Activated CD8-positive, alpha-beta memory T cell treated with anti-CD3 and anti-CD28 coated beads, Interleukin-2, amount 50 U/mL, for 1 hour (primary cell): Measurements from ENCODE around the gene VAV3.

Experiments used
- DNase-seq: peaks from one replicate; pipeline ENCODE4 v3.0.0-alpha.2; 2020; ENCODE audit errors: extremely low read depth

VAV3 gene

DNA sequence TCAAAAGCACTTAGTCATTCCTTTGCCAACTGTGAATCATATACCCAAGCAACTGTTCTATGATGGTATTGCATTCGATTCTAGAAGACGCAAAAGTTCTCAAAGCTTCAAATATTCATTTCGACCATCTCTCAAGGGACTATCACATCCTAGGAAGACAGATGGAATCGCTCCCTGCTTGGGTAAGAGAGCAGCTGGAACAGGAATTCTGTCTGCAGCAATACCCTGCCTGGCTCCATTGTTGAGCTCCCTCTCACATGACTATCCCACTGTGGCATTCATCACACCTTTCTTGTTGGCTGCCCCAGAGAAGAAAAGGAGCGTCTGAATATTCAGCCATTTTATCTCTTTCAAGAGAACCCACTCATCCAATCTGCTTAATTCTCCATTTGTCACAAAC lies 426.5 kb downstream of the VAV3 start:
- no peak for DNase-seq

DNA sequence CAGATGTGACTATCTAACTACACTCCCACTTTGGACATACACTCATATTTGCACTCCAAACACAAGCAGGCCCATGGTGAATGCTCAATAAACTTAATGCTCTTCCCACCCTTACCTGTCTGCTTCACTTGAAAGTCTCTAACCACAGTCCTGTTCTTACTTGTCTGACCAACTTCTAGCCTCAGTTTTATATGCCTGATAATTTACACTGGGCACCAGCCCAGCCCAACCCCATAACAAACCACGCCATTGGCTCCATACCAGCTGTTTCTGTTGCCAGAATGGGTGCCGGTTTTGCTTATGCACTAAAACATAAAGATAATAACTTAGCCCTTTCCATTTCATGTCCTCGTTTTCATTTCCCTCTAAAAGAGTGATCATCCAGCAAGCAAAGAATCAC lies 428.7 kb downstream of the VAV3 start:
- DNase-seq, result no peak

- DNase-seq, result no peak
Measured at GRCh38 chr1:107535091-107535490, 429.9 kb downstream of the VAV3 start.

DNA sequence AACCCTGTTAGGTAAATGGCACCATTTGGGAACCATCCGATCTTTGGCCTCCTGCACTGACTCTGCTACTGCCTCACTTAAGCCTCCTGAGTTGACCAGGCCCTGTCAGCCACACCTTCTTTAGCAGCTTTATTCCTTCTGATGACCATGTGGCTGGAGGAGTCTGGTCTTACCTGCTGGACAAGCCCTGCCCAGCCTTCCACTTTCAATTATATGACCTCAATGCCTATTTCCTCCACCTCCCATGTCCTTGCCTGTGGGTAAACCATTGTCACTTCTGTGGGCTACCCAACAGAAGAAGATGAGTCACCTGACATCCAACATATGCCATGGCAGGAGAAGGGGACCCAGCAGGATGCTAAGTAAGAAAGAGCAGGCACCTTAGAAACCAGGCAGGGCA lies 430.3 kb downstream of the VAV3 start:
- DNase-seq, result no peak

DNA sequence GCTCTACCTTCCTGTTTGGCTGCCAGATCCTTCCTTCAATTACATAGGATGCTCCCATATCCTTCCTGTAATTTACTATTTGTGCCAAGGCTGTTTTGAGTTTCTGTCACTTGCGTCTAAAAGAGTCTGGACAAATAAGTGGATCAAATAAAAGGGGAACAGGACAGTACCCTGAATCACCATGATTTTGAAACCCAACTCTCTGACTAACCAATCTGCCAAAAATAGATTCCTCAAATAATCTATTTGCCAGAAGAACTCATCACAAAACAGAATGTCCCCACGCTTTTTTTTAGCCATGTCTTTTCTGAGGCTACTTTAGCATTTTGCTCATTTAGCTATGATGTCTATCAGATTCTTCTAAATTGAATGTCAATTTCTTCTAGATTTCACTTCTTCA lies 431.5 kb downstream of the VAV3 start:
- no peak for DNase-seq

DNA sequence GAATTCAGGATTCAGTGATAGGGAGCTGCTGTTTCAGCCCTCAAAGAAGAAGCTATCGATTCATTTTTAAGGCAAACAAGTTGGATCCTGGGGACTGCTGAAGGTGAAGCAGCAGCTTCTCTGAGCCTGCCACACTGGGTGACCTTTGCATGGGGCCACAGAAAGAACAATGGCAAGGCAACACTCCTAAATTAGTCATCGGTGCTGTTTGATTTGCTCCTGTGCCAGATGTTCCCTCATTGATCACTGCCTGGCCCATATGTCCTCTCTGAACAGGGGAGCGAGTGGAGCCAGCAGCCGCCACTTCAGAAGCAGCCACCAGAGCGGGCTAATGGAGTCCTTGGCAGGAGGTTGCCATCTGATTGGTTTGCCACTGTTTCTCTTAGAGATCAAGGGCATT lies 432.7 kb downstream of the VAV3 start:
- no peak for DNase-seq

DNA sequence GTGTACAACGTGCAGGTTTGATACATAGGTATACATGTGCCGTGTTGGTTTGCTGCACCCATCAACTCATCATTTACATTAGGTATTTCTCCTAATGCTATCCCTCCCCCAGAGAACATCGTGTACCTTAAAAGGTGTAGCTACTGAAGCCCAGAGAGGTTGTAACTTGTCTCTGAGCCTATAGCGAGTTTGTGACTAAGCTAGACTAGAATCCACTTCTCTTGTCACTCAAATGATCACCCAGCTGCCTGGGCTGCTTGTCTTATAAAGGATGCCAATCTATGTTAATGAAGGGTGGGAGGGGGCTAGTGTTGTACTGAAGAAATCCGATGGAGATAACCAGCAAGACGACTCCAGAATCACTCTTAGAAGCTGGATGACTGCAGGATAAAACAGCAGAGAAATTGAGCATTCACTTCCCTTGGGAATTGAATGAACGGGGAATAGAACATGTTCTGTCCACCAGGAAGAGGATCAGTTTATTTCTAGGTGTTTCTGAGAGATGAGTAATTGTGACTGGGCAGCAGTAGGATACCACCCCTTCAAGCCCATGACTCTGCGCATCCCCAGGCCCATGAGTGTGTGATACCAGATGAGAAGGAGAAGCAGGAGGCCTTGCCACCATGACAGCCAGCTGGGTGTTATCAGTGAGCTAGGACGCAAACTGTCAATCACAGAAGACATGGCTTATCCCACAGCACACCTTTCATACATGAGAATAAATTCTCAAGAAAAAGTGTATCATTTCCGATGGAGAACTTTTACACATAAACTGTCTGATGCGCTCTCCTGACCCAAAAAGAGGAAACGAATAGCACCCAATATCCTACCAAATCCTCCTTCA lies 433.7 kb downstream of the VAV3 start:
- DNase-seq, result no peak

DNA sequence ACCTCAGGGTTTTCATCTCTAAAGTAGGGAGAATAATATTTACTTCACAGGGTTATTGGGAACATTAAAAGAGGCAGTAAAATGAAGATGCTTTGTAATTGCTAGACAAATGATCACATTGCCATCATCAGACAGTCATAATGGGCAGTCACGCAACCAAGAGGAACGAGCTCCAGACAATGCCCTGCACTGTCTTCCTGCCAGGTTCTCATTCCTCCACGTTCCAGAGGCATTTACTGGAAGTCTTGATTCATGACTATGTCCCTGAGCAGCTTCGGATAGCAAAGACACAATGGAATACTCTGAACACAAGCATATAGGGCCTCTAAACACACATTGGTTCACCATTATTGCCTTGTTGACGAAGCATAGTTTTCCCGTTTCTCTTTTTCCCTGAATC lies 434.4 kb downstream of the VAV3 start:
- no peak for DNase-seq

DNA sequence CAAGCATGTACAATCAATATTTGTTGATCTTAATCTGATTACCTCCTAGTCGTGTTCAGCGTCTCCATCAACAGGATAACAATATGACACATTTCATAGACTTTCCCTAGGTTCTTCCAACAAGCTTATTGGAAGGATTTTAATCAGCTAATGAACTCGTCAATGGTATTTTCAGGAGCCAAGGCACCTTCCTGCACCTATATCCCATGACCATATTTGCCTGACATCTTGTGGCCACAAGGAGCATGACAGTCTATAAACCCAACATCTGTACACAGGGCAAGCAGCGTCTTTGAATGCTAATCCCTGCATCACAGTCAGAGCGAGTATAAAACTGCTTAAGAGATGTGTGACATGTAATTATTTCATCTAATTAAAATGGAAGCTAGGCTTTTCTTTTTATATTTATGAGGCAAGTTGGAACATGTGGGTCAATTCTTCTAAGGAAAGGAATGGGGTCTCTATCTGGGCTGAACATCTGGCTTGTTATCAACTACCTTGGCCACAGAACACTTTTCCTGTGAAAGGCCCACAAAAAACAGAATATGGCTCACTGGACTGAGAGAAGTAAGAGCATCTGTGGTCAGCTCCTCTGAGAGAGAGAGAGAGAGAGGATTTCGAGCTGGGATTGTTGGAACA lies 435.4 kb downstream of the VAV3 start:
- DNase-seq, result no peak

DNA sequence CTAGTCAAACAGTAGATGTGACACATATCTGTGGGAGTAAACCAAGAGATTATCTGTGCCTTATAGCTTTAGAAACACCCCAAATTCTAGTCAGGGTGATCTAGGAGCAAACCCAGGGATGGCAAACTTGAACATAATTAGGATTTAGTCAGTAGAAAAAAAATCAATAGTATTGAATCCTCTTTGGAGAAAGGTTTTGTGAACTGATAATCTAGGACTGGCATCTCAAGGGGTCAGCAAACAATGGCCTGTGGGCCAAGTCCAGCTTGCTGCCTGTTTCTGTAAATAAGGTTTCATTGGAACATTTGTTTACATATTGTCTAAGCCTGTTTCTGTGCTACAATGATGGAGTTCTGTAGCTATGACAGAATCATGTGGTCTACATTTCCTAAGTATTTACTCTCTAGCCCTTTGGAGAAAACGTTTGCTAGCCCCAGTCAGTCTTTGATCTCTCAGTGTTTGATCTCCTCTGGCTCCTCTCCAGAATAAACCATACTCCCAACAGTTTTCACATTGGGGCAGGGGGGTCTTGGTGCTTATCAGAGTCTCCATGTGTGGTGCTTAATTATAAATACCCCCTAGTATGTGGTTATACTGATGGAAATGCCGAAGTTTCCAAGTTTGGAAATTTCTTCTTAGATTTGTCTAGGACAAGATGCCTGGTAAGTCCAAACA lies 438.3 kb downstream of the VAV3 start:
- DNase-seq, result no peak

DNA sequence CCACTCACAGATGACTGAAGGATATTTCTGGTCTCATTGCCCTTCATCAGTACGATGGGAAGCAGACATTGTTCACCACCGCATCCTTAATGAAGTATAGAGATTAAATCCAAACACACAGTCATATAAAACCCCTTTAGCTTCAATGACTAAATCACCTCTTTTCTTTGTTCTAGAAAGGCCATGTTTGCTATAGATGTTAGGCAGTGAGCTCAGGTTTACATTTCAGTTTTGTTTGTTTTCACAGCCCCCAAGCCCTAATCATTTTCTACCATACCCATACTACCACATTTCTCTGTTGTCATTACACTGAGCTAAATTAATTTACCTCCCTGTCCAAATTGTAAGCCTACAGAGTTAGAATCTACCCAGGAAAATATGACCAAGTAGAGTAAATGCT lies 439.0 kb downstream of the VAV3 start:
- no peak for DNase-seq

- no peak for DNase-seq
Measured at GRCh38 chr1:107525145-107525544, 439.8 kb downstream of the VAV3 start.

DNA sequence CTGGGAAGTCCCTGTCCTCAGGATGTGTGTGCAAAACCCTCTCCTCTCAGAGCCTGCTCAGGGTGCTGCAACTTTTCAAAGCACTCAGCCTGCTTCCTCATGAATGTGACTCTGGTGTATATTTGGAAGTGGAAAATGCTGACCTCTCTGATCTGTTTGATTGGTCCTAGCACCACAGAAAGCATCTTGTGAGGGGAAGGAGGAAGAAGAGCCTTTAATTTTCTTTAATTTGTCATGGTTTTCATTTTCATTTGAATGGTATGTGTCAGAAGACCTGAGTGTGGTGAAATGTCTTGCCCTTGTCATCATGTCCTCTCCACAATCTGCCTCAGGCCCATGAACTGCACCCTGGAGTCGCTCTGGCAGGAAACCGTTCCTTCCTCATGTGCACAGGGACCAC lies 440.7 kb downstream of the VAV3 start:
- no peak for DNase-seq

DNA sequence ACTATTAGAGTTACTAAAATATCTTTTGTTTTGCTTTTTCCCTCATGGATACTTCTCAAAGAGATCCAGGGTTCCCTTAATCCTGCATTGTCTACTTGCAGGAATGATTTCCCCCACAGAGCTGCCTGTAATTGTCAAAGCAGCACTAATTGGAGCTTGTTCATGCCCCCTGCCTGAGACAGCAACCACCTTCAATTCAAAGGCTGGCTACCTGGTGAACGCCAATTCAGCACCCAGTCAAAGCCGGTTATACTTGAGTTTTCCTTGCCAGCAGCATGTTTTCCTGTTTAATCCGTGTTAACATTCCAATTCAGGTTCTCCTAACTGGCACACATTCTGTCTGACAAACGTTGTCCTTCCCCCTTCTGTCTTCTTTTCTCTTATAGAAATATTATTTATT lies 441.2 kb downstream of the VAV3 start:
- DNase-seq, result no peak

DNA sequence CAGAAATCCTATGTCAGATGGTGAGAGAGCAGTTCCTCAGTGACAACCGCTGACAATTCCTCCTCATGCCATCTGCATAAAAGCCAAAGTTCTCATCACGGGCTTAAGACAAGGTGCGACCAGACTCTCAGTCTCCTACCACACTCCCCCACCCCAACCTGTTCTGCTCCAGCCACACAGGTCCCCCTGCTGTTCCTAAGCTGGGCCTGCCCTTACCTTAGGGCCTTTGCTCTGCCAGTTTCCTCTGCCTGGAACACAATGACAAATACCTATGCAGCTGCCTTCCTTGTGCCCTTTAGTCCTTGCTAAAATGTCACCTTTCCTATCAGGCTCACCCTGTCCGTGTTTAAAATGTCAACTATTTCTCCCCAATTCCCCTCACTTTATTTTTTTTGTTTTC lies 441.9 kb downstream of the VAV3 start:
- DNase-seq, result no peak
